Ovary (tissue), 3 donors: Measurements from ENCODE around the gene EFNA5.

Experiments
- EP300 ChIP-seq: sonication (generic); formaldehyde crosslinking; IDR thresholded peaks from one replicate; pipeline ENCODE4 v1.6.1; 2017; ENCODE audit warnings: antibody characterized with exemption
- TF ChIP-seq, protein P1 (sequence below), 3 donors: fragments of 450-650 bp in 2 of 3; fragments of 200-600 bp in 1 of 3; IDR thresholded peaks; one replicate each; pipeline versions ENCODE4 v1.5.1 to v1.8.0; 2016 to 2022; ENCODE audit warnings: antibody characterized with exemption in 3 of 3, mild to moderate bottlenecking in 1 of 3
- donor health status: DM: no; HTN: no; CAD: no.

DNA sequence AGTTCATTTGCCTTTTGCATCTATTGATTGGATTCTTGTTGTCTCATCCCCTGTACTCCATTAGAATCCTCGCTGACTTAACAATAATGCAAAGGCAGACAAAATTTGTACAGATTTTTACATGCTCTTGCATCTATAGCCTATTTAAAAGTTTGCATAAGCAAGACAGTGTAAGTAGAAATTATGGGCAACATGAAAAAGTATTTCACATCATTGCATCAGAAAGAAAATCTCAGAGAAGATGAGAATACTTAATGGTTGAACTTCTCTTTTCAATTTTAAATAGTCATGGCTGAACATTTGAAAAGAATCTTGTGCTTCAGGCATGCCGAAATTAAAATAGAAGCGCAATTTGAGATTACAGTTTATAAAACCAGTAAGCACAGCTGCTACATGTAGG lies 226.4 kb downstream of the EFNA5 start:
- TF ChIP-seq, protein P1, sequence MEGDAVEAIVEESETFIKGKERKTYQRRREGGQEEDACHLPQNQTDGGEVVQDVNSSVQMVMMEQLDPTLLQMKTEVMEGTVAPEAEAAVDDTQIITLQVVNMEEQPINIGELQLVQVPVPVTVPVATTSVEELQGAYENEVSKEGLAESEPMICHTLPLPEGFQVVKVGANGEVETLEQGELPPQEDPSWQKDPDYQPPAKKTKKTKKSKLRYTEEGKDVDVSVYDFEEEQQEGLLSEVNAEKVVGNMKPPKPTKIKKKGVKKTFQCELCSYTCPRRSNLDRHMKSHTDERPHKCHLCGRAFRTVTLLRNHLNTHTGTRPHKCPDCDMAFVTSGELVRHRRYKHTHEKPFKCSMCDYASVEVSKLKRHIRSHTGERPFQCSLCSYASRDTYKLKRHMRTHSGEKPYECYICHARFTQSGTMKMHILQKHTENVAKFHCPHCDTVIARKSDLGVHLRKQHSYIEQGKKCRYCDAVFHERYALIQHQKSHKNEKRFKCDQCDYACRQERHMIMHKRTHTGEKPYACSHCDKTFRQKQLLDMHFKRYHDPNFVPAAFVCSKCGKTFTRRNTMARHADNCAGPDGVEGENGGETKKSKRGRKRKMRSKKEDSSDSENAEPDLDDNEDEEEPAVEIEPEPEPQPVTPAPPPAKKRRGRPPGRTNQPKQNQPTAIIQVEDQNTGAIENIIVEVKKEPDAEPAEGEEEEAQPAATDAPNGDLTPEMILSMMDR (IDR thresholded peaks at IDR 0.05), result no peak
- no peak for TF ChIP-seq EP300
